ENCODE measurements around the gene NADK2. TPM values are rescaled to one million over a fixed set of nuclear protein-coding genes. Genes with fewer than 3 reads are reported as not detected.

Gene NADK2
- total and polyA plus RNA-seq, 10 of the 15 experiments (the other 5 are each of a cell fraction or from before 2014, with no cell fraction given) = 2.4 to 9.0 (median 6.3) TPM

GRCh38 chr5:36215910-36216309 lies 25.8 kb downstream of the NADK2 start:
- H3K27ac ChIP-seq (ENCODE audit: control insufficient read depth, insufficient read depth) = no peak overlapping the region
- H3K4me3 ChIP-seq = no peak overlapping the region
- H3K4me2 ChIP-seq (ENCODE audit: control insufficient read depth, insufficient read depth) = no peak overlapping the region
- H3K9ac ChIP-seq (ENCODE audit: control insufficient read depth, insufficient read depth, low read length) = no peak overlapping the region
- in situ Hi-C loops (cut with MboI) (no loop called here), intact Hi-C loops (cut with micrococcal nuclease; ENCODE audit: unreplicated experiment) (no loop called here)
- H3K9me3 ChIP-seq (replicated peaks; ENCODE audit: control insufficient read depth, insufficient read depth, low read length) = no peaks in the 10 kb centered on the region
- DNase-seq (ENCODE audit: low read depth, low spot score) (no peak), ATAC-seq (no peak), FAIRE-seq (no peak)
- ChIA-PET CTCF (interaction anchor here (1.0 to 3.1 kb wide), 3 partner anchors 50 to 136 kb away, joined by 3 to 12 read pairs (median 3); partner anchors contain the start of genes LMBRD2 and SKP2), SMC1A (ENCODE audit: uncharacterized antibody, unreplicated experiment) (interaction anchor here (1.0 to 3.4 kb wide), 4 partner anchors 13 to 137 kb away, joined by 3 to 9 read pairs (median 4); no protein-coding TSS in a partner anchor), POLR2A (no interaction called here), RAD21 (ENCODE audit: unreplicated experiment) (interaction anchor here (1.0 to 1.2 kb wide), 2 partner anchors 38 to 136 kb away, joined by 3 read pairs; no protein-coding TSS in a partner anchor)
- 41% methylated on average over 2 of the region's 2 CpGs for WGBS (ENCODE audit: insufficient coverage, insufficient replicate concordance, low lambda C conversion rate, missing lambda C conversion rate)
- H2AFZ ChIP-seq (ENCODE audit: control insufficient read depth, low read depth, low read length) = no peak overlapping the region
- no peaks in the 10 kb centered on the region for H3K4me1 ChIP-seq (ENCODE audit: control insufficient read depth, insufficient read depth, low read length)
- H4K20me1 ChIP-seq (ENCODE audit: control insufficient read depth, insufficient read depth) = no peaks in the 10 kb centered on the region
- H3K27me3 ChIP-seq (replicated peaks in 1 of 2; ENCODE audit: control insufficient read depth in 2 of 2, insufficient read depth in 2 of 2, low read length in 1 of 2) = no peaks in the 10 kb centered on the region
- no peaks in the 10 kb centered on the region; a peak in 1 of 4 replicates for H3K36me3 ChIP-seq (ENCODE audit: control insufficient read depth in 2 of 2, insufficient read depth in 2 of 2, low read length in 1 of 2)
- H3K79me2 ChIP-seq (ENCODE audit: control insufficient read depth, insufficient read depth, low read length) = no peaks in the 10 kb centered on the region
- BruUV-seq (replicated peaks) = no TSS peak
- no peak for TF ChIP-seq GABPA (IDR thresholded peaks at IDR 0.05; ENCODE audit: low read depth)
- no peak for TF ChIP-seq NR2F1 (conservative IDR thresholded peaks at IDR 0.05)
- no peak for TF ChIP-seq JUND (IDR thresholded peaks at IDR 0.05; ENCODE audit: low read depth, low read length)
- TF ChIP-seq SMAD5 (IDR thresholded peaks at IDR 0.05; ENCODE audit: low read depth) = no peak
- TF ChIP-seq HSF1 (IDR thresholded peaks at IDR 0.05; ENCODE audit: low read depth, low read length) = no peak

- in situ Hi-C loops (cut with MboI) = no loop called here
- no peak overlapping the region for H3K4me2 ChIP-seq (ENCODE audit: control insufficient read depth, insufficient read depth)
- TF ChIP-seq CTCF (IDR thresholded peaks at IDR 0.05 in 2 of 3, conservative IDR thresholded peaks at IDR 0.05 in 1 of 3; ENCODE audit: control insufficient read depth in 2 of 3, extremely low read depth in 1 of 3, insufficient read depth in 1 of 3, low read depth in 3 of 3, low read length in 3 of 3) (peak in 2 of 3 experiments; percentile 14 to 24; a peak in 2 of 6 replicates), RAD21 (IDR thresholded peaks at IDR 0.05; ENCODE audit: insufficient read depth, low read depth, low read length) (peak; percentile 42), ZBTB40 (IDR thresholded peaks at IDR 0.05; ENCODE audit: borderline replicate concordance) (no peak)
- H3K27me3 ChIP-seq (replicated peaks in 1 of 2; ENCODE audit: control insufficient read depth in 2 of 2, insufficient read depth in 2 of 2, low read length in 1 of 2) = no peaks in the 10 kb centered on the region
- H3K9ac ChIP-seq (ENCODE audit: control insufficient read depth, insufficient read depth, low read length) = no peak overlapping the region
- no peaks in the 10 kb centered on the region for H3K9me3 ChIP-seq (replicated peaks; ENCODE audit: control insufficient read depth, insufficient read depth, low read length)
- no peak overlapping the region for H3K4me3 ChIP-seq
- no peak overlapping the region for H2AFZ ChIP-seq (ENCODE audit: control insufficient read depth, low read depth, low read length)
- RAD21 ChIA-PET (ENCODE audit: unreplicated experiment) = interaction anchor here (1.2 kb wide), 1 partner anchor 135 kb away, joined by 3 read pairs; no protein-coding TSS in a partner anchor
- no peaks in the 10 kb centered on the region for H3K79me2 ChIP-seq (ENCODE audit: control insufficient read depth, insufficient read depth, low read length)
- no peak for FAIRE-seq
- POLR2A ChIA-PET = no interaction called here
- DNase-seq (ENCODE audit: low read depth, low spot score) = no peak
- H3K4me1 ChIP-seq (ENCODE audit: control insufficient read depth, insufficient read depth, low read length) = no peaks in the 10 kb centered on the region
- H3K27ac ChIP-seq (ENCODE audit: control insufficient read depth, insufficient read depth) = no peak overlapping the region
- H4K20me1 ChIP-seq (ENCODE audit: control insufficient read depth, insufficient read depth) = no peaks in the 10 kb centered on the region
- CTCF ChIA-PET = interaction anchor here (0.6 to 2.2 kb wide), 2 partner anchors 26 to 296 kb away, joined by 3 to 6 read pairs; no protein-coding TSS in a partner anchor
- ATAC-seq = no peak
- 88% methylated on average over 3 of the region's 3 CpGs for WGBS (ENCODE audit: insufficient coverage, insufficient replicate concordance, low lambda C conversion rate, missing lambda C conversion rate)
- intact Hi-C loops (cut with micrococcal nuclease; ENCODE audit: unreplicated experiment) = no loop called here
- SMC1A ChIA-PET (ENCODE audit: uncharacterized antibody, unreplicated experiment) = interaction anchor here (1.0 to 1.4 kb wide), 2 partner anchors 51 to 92 kb away, joined by 3 read pairs; no protein-coding TSS in a partner anchor
- no peaks in the 10 kb centered on the region; a peak in 1 of 4 replicates for H3K36me3 ChIP-seq (ENCODE audit: control insufficient read depth in 2 of 2, insufficient read depth in 2 of 2, low read length in 1 of 2)
- no TSS peak for BruUV-seq (replicated peaks)
These were observed 27.3 kb downstream of the NADK2 start for GRCh38 chr5:36214436-36214835.
